HepG2 (cell line): ENCODE results near the gene WNT3. TPM values are rescaled to one million over a fixed set of nuclear protein-coding genes. Genes with fewer than 3 reads are reported as not detected.
A peak's percentile ranks its signal among the peaks of the same experiment; 100 is the strongest.

Source experiments
- CREM ChIP-seq, 2 experiments: sonication (generic) in 1 of 2; formaldehyde crosslinking in 1 of 2; IDR thresholded peaks; 2 replicates each; pipeline versions ENCODE4 v1.4.0 to v1.6.1; 2016 to 2020; ENCODE audit warnings: antibody characterized with exemption in 1 of 2, mild to moderate bottlenecking in 1 of 2, missing genetic modification reagents in 1 of 2
- GATAD2A ChIP-seq: IDR thresholded peaks from 2 replicates; pipeline ENCODE4 v1.6.1; 2016
- GTF3A ChIP-seq: sonication (generic); formaldehyde crosslinking; conservative IDR thresholded peaks from 2 replicates; pipeline ENCODE4 v1.4.0; 2020; ENCODE audit warnings: mild to moderate bottlenecking, missing genetic modification reagents
- GZF1 ChIP-seq: sonication (generic); formaldehyde crosslinking; IDR thresholded peaks from 2 replicates; pipeline ENCODE4 v1.5.1; 2020; ENCODE audit warnings: mild to moderate bottlenecking, missing genetic modification reagents
- HDAC1 ChIP-seq: sonication (generic); formaldehyde crosslinking; IDR thresholded peaks from 2 replicates; pipeline ENCODE4 v1.5.1; 2020; ENCODE audit warnings: mild to moderate bottlenecking, missing genetic modification reagents
- IKZF4 ChIP-seq: sonication (generic); formaldehyde crosslinking; IDR thresholded peaks from 2 replicates; pipeline ENCODE4 v1.5.1; 2020; ENCODE audit warnings: borderline replicate concordance, mild to moderate bottlenecking, low read depth, missing genetic modification reagents; ENCODE audit errors: not compliant biosample characterization
- KDM3A ChIP-seq: IDR thresholded peaks from 2 replicates; pipeline ENCODE4 v1.6.1; 2018; ENCODE audit warnings: low read depth, missing compliant biosample characterization
- KLF11 ChIP-seq: IDR thresholded peaks from 2 replicates; pipeline ENCODE4 v1.6.1; 2016; ENCODE audit warnings: missing compliant biosample characterization
- NBN ChIP-seq: fragments of 450-650 bp; conservative IDR thresholded peaks from 2 replicates; pipeline ENCODE4 v1.6.1; 2017
- NFE2 ChIP-seq: sonication (generic); formaldehyde crosslinking; IDR thresholded peaks from 2 replicates; pipeline ENCODE4 v1.4.0; 2020; ENCODE audit warnings: missing genetic modification reagents
- NR2C2 ChIP-seq: sonication (generic); formaldehyde crosslinking; IDR thresholded peaks from 2 replicates; pipeline ENCODE4 v1.4.0; 2020; ENCODE audit warnings: missing genetic modification reagents, mild to moderate bottlenecking, moderate library complexity, borderline replicate concordance
- PRDM15 ChIP-seq: sonication (generic); formaldehyde crosslinking; IDR thresholded peaks from 2 replicates; pipeline ENCODE4 v1.4.0; 2020; ENCODE audit warnings: missing genetic modification reagents
- PRDM4 ChIP-seq: sonication (generic); formaldehyde crosslinking; IDR thresholded peaks from 2 replicates; pipeline ENCODE4 v1.9.0; 2021; ENCODE audit warnings: missing genetic modification reagents, borderline replicate concordance
- RXRB ChIP-seq: IDR thresholded peaks from 2 replicates; pipeline ENCODE4 v1.6.1; 2016; ENCODE audit warnings: borderline replicate concordance, missing genetic modification reagents, missing compliant biosample characterization
- SMARCC2 ChIP-seq: fragments of 450-650 bp; IDR thresholded peaks from 2 replicates; pipeline ENCODE4 v1.6.1; 2017; ENCODE audit warnings: antibody characterized with exemption, mild to moderate bottlenecking
- TAF1 ChIP-seq: sonication (generic); formaldehyde crosslinking; IDR thresholded peaks from 2 replicates; pipeline ENCODE4 v1.4.0; 2020; ENCODE audit warnings: missing genetic modification reagents
- TARDBP ChIP-seq: sonication (generic); formaldehyde crosslinking; IDR thresholded peaks from 2 replicates; pipeline ENCODE4 v1.8.0; 2022; ENCODE audit warnings: mild to moderate bottlenecking, missing genetic modification reagents
- ZNF12 ChIP-seq: sonication (generic); formaldehyde crosslinking; IDR thresholded peaks from 2 replicates; pipeline ENCODE4 v1.5.0; 2020; ENCODE audit warnings: missing genetic modification reagents
- ZNF335 ChIP-seq: sonication (generic); formaldehyde crosslinking; IDR thresholded peaks from 2 replicates; pipeline ENCODE4 v1.4.0; 2020; ENCODE audit warnings: missing genetic modification reagents
- ZNF33B ChIP-seq: sonication (generic); formaldehyde crosslinking; IDR thresholded peaks from 2 replicates; pipeline ENCODE4 v1.5.1; 2020; ENCODE audit warnings: mild to moderate bottlenecking, missing genetic modification reagents
- ZNF564 ChIP-seq: sonication (generic); formaldehyde crosslinking; IDR thresholded peaks from 2 replicates; pipeline ENCODE4 v1.8.1; 2023; ENCODE audit warnings: mild to moderate bottlenecking, missing genetic modification reagents
- ZNF768 ChIP-seq: sonication (generic); formaldehyde crosslinking; IDR thresholded peaks from 2 replicates; pipeline ENCODE4 v1.4.0; 2020; ENCODE audit warnings: missing genetic modification reagents
- ZSCAN20 ChIP-seq: sonication (generic); formaldehyde crosslinking; IDR thresholded peaks from 2 replicates; pipeline ENCODE4 v1.4.0; 2020; ENCODE audit warnings: missing genetic modification reagents, mild to moderate bottlenecking, borderline replicate concordance
- polyA plus RNA-seq, 8 experiments: library from polyadenylated mRNA; depleted of rRNA in 3 of 8; stranded (reverse) in 7 of 8; unstranded in 1 of 8; fragments of >200 nt; fragmentation: Illumina TruSeq in 4 of 8; extraction: Trizol in 4 of 8; gene quantifications; 2 replicates each; pipeline versions ENCODE4 v1.2.1 to v1.2.3, GENCODE V29; 2011 to 2016; ENCODE audit warnings: low read depth in 4 of 8, missing spikeins in 1 of 8, mixed read lengths in 1 of 8; ENCODE audit not compliant: insufficient read depth in 1 of 8
- total RNA-seq, 5 experiments: library from RNA; depleted of rRNA; stranded (reverse); fragments of >200 nt; fragmentation: Illumina TruSeq; extraction: Trizol; gene quantifications; 2 replicates each; pipeline ENCODE4 v1.2.3, GENCODE V29; 2016; ENCODE audit warnings: low read depth in 1 of 5

The WNT3 gene
- total and polyA plus RNA-seq, 2 of the 13 experiments (the other 11 are each of a cell fraction or from before 2014, with no cell fraction given): 8.5 to 10.3 TPM

GRCh38 chr17:46841561-46842379 lies 23.3 kb upstream of the WNT3 start (continued):
- TF ChIP-seq IKZF4: no peak
- no peak for TF ChIP-seq PRDM4 (CRISPR knock-in tag)
- TF ChIP-seq TARDBP (CRISPR knock-in tag): no peak
- TF ChIP-seq NFE2 (CRISPR knock-in tag): no peak
- TF ChIP-seq RXRB (CRISPR knock-in tag): no peak
- TF ChIP-seq ZNF564: no peak
- TF ChIP-seq ZNF335 (CRISPR knock-in tag): no peak
- no peak for TF ChIP-seq ZNF33B
- no peak for TF ChIP-seq ZNF12 (CRISPR knock-in tag)
- no peak for TF ChIP-seq SMARCC2
- TF ChIP-seq CREM (IDR thresholded peaks at IDR 0.05): no peak
- TF ChIP-seq CREM (CRISPR knock-in tag; IDR thresholded peaks at IDR 0.05): no peak
- no peak for TF ChIP-seq NBN
- TF ChIP-seq TAF1: no peak
- TF ChIP-seq KDM3A (CRISPR knock-in tag): no peak
- TF ChIP-seq HDAC1: no peak
- no peak for TF ChIP-seq GTF3A (CRISPR knock-in tag)
- TF ChIP-seq NR2C2 (CRISPR knock-in tag): no peak
- TF ChIP-seq KLF11: no peak
- no peak for TF ChIP-seq PRDM15
- no peak for TF ChIP-seq GZF1 (CRISPR knock-in tag)
- TF ChIP-seq ZNF768 (CRISPR knock-in tag): peak; percentile 83
- no peak for TF ChIP-seq ZSCAN20 (CRISPR knock-in tag)
- TF ChIP-seq GATAD2A (CRISPR knock-in tag): no peak
